Astrocyte (in vitro differentiated cells and primary cell): ENCODE results near the gene PRKAR2A. TPM values are rescaled to one million over a fixed set of nuclear protein-coding genes. Genes with fewer than 3 reads are reported as not detected.
"Not testable (repeated sequence)": the region's sequence is repeated elsewhere in the genome, so short reads cannot be mapped to it uniquely, and the experiment has no call there.

ENCODE experiments used
- DNase-seq: peaks from one replicate; pipeline ENCODE4 v3.0.0-alpha.2; 2010; ENCODE audit warnings: low read depth
- FAIRE-seq: peaks from 2 replicates; lab custom pipeline; 2011; peaks lifted over from hg19 to GRCh38; lab: Jason Lieb, UNC
- H2AFZ ChIP-seq: 2 replicates; pipeline ENCODE4 v1.6.0; 2012; ENCODE audit warnings: low read depth, low read length, inconsistent platforms
- H3K27ac ChIP-seq: 2 replicates; pipeline ENCODE4 v1.5.1; 2011; ENCODE audit warnings: low read depth, low read length, inconsistent platforms
- H3K27me3 ChIP-seq: 2 replicates; pipeline ENCODE4 v1.6.0; 2011; ENCODE audit warnings: low read length, inconsistent platforms; ENCODE audit not compliant: insufficient read depth
- H3K36me3 ChIP-seq: 2 replicates; pipeline ENCODE4 v1.5.1; 2011; ENCODE audit warnings: low read length, inconsistent platforms; ENCODE audit not compliant: insufficient read depth
- H3K4me1 ChIP-seq: 2 replicates; pipeline ENCODE4 v1.5.1; 2011; ENCODE audit warnings: low read length, inconsistent platforms; ENCODE audit not compliant: insufficient read depth
- H3K4me2 ChIP-seq: 2 replicates; pipeline ENCODE4 v1.6.0; 2012; ENCODE audit warnings: low read length, inconsistent platforms
- H3K4me3 ChIP-seq: 2 replicates; pipeline ENCODE4 v1.5.1; 2011; ENCODE audit warnings: low read depth, mild to moderate bottlenecking, low read length, inconsistent platforms; ENCODE audit not compliant: insufficient read depth
- H3K79me2 ChIP-seq: 2 replicates; pipeline ENCODE4 v1.6.0; 2012; ENCODE audit warnings: mild to moderate bottlenecking, low read length, inconsistent platforms; ENCODE audit not compliant: insufficient read depth
- H3K9ac ChIP-seq: 2 replicates; pipeline ENCODE4 v1.6.0; 2012; ENCODE audit warnings: mild to moderate bottlenecking, low read length, inconsistent platforms
- H3K9me3 ChIP-seq: 2 replicates; pipeline ENCODE4 v1.5.1; 2012; ENCODE audit warnings: low read depth, mild to moderate bottlenecking, low read length, inconsistent platforms; ENCODE audit not compliant: insufficient read depth
- H4K20me1 ChIP-seq: 2 replicates; pipeline ENCODE4 v1.6.0; 2012; ENCODE audit warnings: low read length, inconsistent platforms; ENCODE audit not compliant: insufficient read depth
- H3K27ac Mint-ChIP-seq: one replicate; pipeline ENCODE4 v1.8.0; 2021; ENCODE audit warnings: mild to moderate bottlenecking, mixed read lengths; ENCODE audit not compliant: unreplicated experiment
- H3K27me3 Mint-ChIP-seq: one replicate; pipeline ENCODE4 v1.8.0; 2021; ENCODE audit warnings: low read depth, mixed read lengths; ENCODE audit not compliant: unreplicated experiment
- H3K36me3 Mint-ChIP-seq: one replicate; pipeline ENCODE4 v1.8.0; 2021; ENCODE audit warnings: low read depth, mixed read lengths; ENCODE audit not compliant: unreplicated experiment
- H3K4me1 Mint-ChIP-seq: one replicate; pipeline ENCODE4 v1.8.0; 2021; ENCODE audit warnings: low read depth, mixed read lengths; ENCODE audit not compliant: unreplicated experiment
- H3K4me3 Mint-ChIP-seq: one replicate; pipeline ENCODE4 v1.8.0; 2021; ENCODE audit warnings: mild to moderate bottlenecking, moderate library complexity, mixed read lengths; ENCODE audit not compliant: unreplicated experiment
- H3K9me3 Mint-ChIP-seq: one replicate; pipeline ENCODE4 v1.8.0; 2021; ENCODE audit warnings: mild to moderate bottlenecking, mixed read lengths; ENCODE audit not compliant: unreplicated experiment
- CTCF ChIP-seq: IDR thresholded peaks from 2 replicates; pipeline ENCODE4 v1.5.1; 2011; ENCODE audit warnings: low read depth, mild to moderate bottlenecking, inconsistent platforms, low read length, moderate library complexity; ENCODE audit not compliant: insufficient read depth
- EZH2 ChIP-seq: IDR thresholded peaks from 2 replicates; pipeline ENCODE4 v1.6.1; 2012; ENCODE audit warnings: mild to moderate bottlenecking, low read length, inconsistent platforms; ENCODE audit not compliant: insufficient read depth
- total RNA-seq: library from RNA; stranded (reverse); gene quantifications from 2 replicates; pipeline ENCODE4 v1.2.1, GENCODE V29; 2021

The PRKAR2A gene
- total RNA-seq, 1 donor from 2014 or later: 52.5 TPM

GRCh38 chr3:48743773-48744172 is 103.9 kb downstream of the PRKAR2A start:
- Histone ChIP-seq H4K20me1 (peaks cover 4% of the 10 kb centered on the region), H3K4me1 (peaks cover 6% of the 10 kb centered on the region), H3K27me3 (no peaks in the 10 kb centered on the region), H3K36me3 (peaks cover 5% of the 10 kb centered on the region), H2AFZ (no peak overlapping the region), H3K79me2 (no peaks in the 10 kb centered on the region), H3K4me2 (no peak overlapping the region), H3K27ac (no peak overlapping the region), H3K4me3 (no peak overlapping the region), H3K9ac (no peak overlapping the region), H3K9me3 (no peaks in the 10 kb centered on the region)
- Mint-ChIP-seq H3K4me1 (peaks cover 1% of the 10 kb centered on the region), H3K36me3 (peaks cover 15% of the 10 kb centered on the region), H3K27me3 (no peaks in the 10 kb centered on the region), H3K27ac (no peak overlapping the region), H3K9me3 (no peaks in the 10 kb centered on the region), H3K4me3 (no peak overlapping the region)
- no peak for FAIRE-seq
- TF ChIP-seq EZH2: no peak
- no peak for TF ChIP-seq CTCF
- DNase-seq: no peak

- not testable (repeated sequence) for FAIRE-seq, H3K36me3 Mint-ChIP-seq, H3K9me3 ChIP-seq, H3K4me3 ChIP-seq, H3K27me3 ChIP-seq, H3K4me1 ChIP-seq, H2AFZ ChIP-seq, H3K4me3 Mint-ChIP-seq, H3K27ac ChIP-seq, H4K20me1 ChIP-seq, H3K27me3 Mint-ChIP-seq, H3K9ac ChIP-seq, H3K4me1 Mint-ChIP-seq, DNase-seq, H3K79me2 ChIP-seq, H3K36me3 ChIP-seq, H3K27ac Mint-ChIP-seq, H3K4me2 ChIP-seq, H3K9me3 Mint-ChIP-seq
These were observed 106.4 kb downstream of the PRKAR2A start for GRCh38 chr3:48741226-48741625.

GRCh38 chr3:48739955-48740823 is 107.5 kb downstream of the PRKAR2A start:
- Histone ChIP-seq H3K9me3 (no peaks in the 10 kb centered on the region), H3K79me2 (no peaks in the 10 kb centered on the region), H3K4me3 (no peak overlapping the region), H4K20me1 (no peaks in the 10 kb centered on the region), H3K27ac (no peak overlapping the region), H3K27me3 (no peaks in the 10 kb centered on the region), H3K36me3 (no peaks in the 10 kb centered on the region), H3K9ac (no peak overlapping the region), H3K4me2 (peak overlapping the region; percentile 63), H2AFZ (peak overlapping the region; percentile 62), H3K4me1 (peaks cover 6% of the 10 kb centered on the region)
- no peak overlapping the region for H3K27ac Mint-ChIP-seq
- peaks cover 1% of the 10 kb centered on the region for H3K4me1 Mint-ChIP-seq
- H3K27me3 Mint-ChIP-seq: no peaks in the 10 kb centered on the region
- TF ChIP-seq CTCF (peak; percentile 60), EZH2 (no peak)
- FAIRE-seq (no peak), DNase-seq (peak; percentile 42)
- no peaks in the 10 kb centered on the region for H3K9me3 Mint-ChIP-seq
- peaks cover 2% of the 10 kb centered on the region for H3K36me3 Mint-ChIP-seq
- no peak overlapping the region for H3K4me3 Mint-ChIP-seq
